Measurements from ENCODE around the gene FRA10AC1. TPM values are rescaled to one million over a fixed set of nuclear protein-coding genes. Genes with fewer than 3 reads are reported as not detected.

FRA10AC1 gene, protein sequence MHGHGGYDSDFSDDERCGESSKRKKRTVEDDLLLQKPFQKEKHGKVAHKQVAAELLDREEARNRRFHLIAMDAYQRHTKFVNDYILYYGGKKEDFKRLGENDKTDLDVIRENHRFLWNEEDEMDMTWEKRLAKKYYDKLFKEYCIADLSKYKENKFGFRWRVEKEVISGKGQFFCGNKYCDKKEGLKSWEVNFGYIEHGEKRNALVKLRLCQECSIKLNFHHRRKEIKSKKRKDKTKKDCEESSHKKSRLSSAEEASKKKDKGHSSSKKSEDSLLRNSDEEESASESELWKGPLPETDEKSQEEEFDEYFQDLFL
- 2.5 and 3.2 TPM in 2 replicates for total RNA-seq (2014; rRNA removed; shearing (Covaris generic))

DNA sequence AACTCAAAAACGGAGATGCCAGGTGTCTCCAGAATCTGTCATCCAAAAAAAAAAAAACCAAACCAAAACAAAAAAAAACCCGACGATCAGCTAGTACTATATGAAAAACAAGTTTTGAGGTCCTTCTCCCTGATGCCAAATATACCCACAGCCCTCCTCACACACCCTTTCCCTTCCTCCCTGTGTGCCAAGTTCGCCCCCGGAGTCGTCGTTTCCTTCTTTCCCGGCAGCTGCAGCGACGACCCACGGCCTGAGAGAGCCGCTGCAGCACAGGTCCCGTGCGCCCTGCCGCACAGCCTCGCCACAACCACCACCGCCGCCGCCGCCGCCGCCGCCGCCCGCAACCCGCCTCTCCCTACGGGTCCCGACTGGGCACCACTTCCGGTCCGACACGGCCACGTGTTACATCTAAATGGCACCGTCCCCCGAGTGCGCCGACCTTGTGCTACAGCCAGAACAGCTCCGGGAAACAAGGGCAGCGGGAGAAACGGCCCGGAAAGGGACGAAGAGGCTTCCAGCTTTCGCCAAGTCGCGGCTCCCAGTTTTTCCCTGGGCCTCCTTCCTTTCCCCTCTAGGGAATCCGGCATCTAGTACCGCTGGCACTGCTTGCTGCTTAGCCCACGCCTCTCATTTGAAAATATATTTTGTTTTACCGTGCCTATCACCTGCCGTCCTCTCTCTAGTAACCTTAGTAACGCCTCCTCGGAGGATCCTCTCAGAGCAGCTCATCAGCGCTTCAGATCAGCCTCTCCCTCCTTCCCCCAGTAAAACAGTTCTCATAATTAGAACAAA, at the start of gene FRA10AC1:
TSS of gene FRA10AC1 (minus strand) at position 383 of the 792 bp plus-strand sequence. CDS start 2,486 bp downstream, outside the sequence.
- DNase-seq (ENCODE audit: low read depth): peak; percentile 91

DNA sequence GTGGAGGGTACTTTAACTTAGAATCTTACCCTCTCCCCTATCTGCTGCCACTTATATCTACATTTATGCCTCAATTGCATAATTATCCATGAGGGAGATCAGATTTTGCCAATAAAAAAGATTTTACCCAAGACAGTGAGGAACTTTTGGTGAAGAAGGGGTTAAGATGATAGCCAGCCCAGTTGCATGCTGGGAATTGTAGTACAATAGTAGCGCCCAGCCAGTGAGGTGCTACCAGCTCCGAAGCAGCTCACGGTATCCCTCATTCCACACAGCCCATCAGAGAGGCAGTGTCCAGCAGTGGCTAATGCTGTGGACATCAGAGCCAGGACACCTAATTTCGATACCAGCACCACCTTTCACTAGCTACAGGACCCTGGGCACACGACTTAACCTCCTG, 49.4 kb upstream of the FRA10AC1 start:
- DNase-seq (ENCODE audit: low read depth): peak; percentile 22

DNA sequence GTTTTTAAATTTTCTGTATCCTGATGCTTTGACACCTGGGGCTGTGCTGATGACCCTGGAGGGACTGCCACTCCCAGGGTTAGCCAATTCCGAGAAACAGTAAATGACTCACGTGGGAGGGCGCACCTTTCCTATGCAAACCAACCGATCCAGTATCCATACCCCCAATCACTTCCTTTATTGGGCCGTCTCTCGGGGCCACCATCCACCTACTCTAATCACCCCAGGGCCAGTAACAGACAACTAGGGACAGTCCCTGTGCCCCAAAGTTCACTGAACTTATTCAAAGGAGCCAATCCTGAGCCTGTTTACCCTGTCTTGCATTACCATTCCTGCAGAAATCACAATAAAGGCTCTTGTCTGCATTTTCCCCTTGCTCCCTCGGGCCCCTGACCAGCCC, 48.7 kb upstream of the FRA10AC1 start:
- DNase-seq (ENCODE audit: low read depth): no peak

DNA sequence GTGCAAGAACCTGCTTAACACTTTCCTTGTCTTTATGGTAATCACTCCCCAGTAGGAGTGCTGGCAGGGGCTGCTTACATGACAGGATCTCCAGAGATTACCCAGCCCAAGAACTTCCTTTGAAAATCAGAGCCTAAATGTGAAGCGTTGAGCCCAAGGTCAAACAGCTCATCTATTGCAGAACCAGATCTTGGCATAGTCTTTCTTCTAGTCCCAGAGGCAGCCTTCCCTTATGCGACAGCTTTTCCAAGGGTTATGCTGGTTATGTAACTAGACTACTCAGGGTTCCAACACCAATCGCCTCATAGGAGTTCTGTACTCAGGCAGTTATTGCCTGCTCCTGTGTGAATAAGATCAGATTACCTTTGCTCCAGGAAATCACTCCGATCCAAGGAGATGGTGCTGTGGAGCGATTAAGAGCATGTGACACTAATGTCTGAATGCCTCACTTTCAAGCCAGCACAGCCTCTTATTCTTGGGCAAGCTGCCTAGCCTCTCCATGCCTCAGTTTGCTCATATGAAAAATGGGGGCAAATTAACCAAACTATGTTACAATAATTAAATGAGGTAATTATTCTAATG, 46.9 kb upstream of the FRA10AC1 start:
- peak; percentile 18 for DNase-seq (ENCODE audit: low read depth)

DNA sequence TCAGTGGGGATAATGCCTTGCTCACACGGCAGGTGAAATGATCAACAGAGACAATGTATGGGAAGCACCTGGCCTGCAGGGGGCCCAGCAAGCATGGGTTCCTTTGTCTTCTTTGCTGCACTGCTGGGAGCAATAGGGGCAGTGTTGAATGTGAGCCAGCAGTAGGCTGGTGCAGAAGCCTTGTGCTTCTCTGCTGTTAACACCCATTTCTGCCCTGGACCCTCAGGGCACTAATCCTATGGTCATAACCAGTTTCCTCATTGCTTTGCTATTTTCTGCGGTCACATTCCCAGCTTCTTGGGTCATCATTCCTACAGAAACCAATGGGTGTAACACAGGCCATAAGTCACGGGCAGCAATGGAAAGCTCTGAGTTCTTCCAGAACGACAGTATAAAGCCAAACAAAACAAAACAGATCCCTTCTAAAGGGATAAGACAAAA, 44.5 kb upstream of the FRA10AC1 start:
- peak; percentile 95 for DNase-seq (ENCODE audit: low read depth)

DNA sequence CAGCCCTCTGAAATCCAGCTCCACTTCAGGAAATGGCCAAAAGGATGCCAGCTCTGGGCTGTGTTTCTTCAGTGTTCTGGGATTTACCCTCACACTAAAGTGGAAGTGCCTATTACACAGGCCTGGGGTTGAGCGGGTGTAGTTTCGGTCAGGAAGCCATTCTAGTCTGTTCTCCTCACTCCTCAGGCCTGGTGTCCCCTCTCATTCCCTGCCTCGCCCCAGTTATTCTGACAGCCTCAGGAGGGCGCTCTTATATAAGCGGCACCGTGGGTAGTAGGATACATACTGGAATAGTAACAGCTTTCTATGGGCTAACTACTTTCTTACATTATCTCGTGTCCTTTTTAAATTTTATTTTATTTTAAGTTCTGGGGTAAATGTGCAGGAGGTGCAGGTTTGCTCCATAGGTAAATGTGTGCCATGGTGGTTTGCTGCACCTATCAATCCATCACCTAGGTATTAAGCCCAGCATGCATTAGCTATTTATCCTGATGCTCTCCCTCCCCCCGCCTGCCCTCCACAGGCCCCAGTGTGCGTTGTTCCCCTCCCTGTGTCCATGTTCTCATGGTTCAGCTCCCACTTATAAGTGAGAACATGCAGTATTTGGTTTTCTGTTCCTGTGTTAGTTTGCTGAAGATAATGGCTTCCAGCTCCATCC, 43.1 kb upstream of the FRA10AC1 start:
- peak; percentile 43 for DNase-seq (ENCODE audit: low read depth)

DNA sequence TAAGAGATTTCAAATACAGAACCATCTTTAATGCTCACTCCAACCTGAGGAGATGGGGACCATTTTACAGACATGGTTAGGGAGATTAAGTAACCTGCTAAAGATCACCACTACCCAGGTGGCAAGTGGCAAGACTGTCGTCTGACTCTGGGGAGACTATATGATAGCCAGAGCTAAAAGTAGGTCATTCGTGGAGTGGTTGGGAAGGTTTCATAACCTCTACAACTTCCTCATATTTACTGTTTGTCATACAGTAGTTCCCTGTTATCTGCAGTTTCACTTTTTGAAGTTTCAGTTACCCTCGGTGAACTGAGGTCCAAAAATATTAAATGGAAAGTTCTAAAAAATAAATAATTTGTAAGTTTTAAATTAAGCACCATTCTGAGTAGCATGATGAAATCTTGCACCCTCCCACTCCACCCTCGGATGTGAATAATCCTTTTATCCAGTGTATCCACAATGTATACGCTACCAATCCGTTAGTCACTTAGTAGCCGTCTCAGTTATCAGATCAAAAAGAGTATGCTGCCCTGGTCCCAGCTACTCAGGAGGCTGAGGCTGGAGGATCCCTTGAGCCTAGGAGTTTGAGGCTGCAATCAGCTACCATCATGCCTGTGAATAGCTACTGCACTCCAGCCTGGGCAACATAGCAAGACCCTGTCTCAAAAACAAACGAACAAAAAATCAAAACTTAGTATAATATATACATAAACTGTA, 40.4 kb upstream of the FRA10AC1 start:
- DNase-seq (ENCODE audit: low read depth): no peak

DNA sequence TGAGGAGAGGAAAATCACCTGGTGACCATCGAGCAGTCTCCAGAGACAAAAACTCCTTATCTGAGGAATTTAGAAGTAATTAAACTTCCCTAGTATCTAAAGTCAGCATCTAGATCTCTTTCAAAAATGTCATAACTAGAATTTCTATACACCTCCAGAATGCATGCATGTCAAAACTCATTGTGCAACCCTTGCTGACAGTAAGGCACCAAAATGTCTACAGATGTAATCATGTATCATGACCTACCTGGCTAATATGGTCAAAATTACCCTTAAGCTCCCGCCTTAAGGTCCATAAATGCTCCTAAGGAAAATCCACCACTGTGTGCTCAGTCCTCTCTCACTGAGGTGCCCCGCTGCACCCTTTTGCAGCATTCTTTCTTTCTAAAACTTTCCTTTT, 39.0 kb upstream of the FRA10AC1 start:
- DNase-seq (ENCODE audit: low read depth): no peak

DNA sequence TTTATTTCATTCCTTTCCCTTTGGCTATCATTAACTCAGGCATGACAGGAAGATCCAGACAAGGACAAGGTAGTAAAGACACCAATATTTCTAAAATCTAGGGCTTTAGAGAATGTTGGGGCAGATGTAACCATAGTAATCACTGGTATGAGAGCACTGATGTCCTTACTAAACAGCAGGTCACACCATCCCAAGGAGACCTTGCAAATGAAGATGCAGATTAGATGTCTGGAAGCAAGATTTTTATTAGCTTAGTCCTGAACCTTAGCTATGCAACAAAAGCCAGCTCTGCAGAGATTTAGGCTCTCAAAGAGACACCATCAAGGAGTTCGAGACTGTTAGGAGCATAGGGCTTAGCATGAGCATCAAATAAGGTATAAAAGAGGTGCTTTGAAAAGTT, 23.6 kb upstream of the FRA10AC1 start:
- DNase-seq (ENCODE audit: low read depth): no peak

DNA sequence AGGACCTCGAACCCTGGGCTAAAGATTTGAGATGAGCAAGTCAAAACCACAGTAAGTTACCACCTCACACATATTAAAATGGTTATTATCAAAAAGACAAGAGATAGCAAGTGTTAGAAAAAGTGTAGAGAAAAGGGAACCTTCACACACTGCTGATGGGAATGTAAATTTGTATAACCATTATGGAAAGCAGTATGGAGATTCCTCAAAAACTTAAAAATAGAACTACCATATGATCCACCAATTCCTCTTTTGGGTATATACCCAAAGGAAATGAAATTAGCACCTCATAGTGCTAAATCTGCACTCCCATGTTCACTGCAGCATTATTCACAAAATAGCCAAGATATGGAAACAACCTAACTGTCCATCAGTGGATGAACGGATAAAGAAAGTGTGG, 20.8 kb upstream of the FRA10AC1 start:
- no peak for DNase-seq (ENCODE audit: low read depth)

DNA sequence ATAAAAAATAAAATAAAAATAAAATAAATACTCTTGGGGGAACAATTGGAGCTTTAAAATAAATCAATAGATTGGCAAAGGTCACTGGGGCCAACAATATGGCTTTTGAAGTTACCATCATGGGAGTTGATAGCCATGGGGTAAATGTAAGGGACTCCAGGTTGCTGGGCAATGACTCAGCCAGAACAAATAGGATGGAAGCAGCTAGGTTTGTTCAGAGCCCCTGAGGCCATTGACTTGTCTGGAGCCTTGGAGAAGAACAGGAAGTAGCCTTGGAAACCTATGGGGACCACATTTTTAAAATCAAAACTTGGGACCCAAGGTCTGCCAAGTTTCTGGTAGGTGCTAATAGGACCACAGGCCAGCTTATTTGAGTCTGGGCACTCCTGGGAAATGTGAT, 20.2 kb upstream of the FRA10AC1 start:
- no peak for DNase-seq (ENCODE audit: low read depth)

DNA sequence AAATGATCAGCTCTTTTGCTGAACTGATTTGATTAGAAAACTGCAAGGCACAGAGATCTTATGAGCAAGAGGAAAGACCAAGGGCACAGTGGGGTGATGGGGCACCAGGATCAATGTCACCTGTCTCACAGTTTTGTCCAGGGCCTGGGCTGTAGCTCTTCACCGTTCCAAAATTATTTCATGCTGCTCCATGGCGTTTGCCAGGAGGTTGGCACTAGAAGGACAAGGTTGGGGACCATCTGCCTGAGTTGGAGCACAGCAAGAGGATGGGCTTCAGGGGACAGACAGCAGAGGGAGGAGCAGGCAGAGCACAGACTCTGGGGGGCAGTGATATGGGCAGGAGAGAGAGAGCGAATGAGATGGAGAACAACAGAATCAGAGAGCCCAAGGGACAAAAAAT, 17.5 kb upstream of the FRA10AC1 start:
- DNase-seq (ENCODE audit: low read depth): no peak

DNA sequence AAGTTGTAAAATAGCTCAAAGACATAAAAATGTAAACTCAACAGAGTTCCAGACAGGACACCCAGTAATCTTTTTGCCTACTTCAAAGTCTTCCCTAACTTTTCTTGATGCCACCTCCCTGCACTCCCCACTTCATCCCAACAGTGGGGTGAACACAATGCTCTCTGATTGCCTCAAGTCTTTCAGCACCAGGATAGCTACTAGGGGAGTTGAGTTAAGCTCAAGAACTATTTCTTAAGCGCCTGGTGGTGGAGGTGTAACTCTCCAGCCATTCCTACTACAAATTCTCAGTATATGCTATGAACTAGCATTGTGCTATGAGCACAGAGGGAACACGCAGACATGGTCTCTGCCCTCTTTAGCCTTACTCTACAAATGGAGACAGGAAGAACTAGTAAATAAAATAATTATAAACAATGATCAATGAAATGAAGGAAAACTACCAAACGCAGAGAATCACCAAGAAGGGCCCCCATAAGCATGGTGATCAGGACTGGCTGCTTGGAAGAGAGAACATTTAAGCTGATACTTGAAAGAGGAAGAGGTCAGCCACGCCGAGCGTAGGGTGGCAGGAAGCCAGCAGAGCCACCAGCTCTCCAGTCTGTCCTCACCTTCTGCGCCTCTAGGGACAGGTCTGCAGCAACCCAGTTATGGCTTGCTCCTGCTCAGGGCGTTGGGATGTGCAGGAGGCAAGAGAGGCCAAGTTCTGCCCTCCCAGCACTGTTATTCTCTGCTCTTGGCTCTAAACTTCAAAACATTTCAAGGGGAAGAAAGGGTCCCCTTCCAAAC, 16.7 kb upstream of the FRA10AC1 start:
- DNase-seq (ENCODE audit: low read depth): no peak

DNA sequence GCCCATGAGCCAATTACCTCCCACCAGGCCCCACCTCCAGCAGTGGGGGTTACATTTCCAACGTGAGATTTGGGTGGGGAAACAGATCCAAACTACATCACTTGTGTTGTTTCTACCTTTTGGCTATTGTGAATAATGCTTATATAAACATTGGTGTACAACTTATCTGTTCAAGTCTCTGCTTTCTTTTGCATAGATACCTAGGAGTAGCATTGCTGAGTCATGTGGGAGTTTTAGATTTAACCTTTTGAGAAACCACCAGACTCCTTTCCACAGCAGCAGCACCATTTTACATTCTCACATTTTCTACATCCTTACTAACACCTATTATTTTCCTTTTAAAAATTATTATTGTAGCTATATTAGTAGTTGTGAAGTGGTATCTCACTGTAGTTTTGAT, 14.4 kb upstream of the FRA10AC1 start:
- no peak for DNase-seq (ENCODE audit: low read depth)

DNA sequence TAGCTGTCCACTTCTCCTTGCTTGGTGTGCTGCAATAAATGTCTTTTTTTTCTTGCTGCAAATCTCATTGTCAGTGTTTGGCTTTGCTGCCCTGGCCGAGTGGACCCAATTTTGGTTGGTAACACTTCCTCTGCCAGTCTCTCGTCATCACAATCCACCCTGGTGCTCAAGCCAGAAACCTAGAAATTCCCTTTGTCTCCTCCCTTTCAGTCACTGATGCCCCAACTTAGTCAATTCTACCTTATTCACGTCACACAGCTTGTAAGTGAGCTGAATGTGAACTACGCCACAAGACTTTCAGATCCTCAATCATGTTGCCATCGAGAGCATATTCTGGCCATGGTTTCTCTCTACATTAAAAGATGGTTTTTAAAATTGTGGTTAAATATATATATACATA, 13.0 kb upstream of the FRA10AC1 start:
- no peak for DNase-seq (ENCODE audit: low read depth)

DNA sequence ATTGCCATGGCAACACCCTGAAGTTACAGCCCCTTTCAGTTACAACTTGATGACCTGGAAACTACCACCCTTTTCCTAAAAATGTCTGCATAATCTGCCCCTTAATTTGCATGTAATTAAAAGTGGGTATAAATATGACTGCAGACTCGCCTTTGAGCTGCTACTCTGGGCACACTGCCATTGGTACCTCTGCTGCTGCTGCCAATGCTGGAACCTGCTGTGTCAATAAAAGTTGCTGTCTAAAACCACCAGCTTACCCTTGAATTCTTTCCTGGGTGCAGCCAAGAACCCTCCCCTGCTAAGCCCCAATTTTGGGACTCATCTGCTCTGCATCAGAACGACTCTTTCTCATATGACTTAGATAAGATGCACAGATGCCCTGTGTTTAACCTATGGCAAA, 10.2 kb upstream of the FRA10AC1 start:
- no peak for DNase-seq (ENCODE audit: low read depth)

DNA sequence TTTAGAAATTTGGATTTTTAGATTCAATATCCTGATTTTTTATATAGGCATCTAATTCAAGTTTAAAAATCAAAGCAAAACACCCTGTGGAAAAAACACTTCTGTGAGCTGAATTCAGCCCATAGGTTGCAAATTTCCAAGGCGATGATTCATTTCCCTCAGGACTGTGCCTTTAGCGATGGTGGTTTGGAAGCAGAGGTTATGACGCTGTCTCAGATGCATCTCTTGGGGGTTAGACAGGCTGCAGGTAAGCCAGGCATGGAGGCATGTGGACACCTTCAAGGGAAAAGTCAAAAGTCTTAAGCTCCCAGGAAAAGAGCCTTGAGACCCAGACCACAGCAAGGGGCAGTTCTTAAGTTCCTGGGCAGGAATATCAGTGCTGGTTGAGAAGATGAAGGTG, 9.5 kb upstream of the FRA10AC1 start:
- peak; percentile 47 for DNase-seq (ENCODE audit: low read depth)

DNA sequence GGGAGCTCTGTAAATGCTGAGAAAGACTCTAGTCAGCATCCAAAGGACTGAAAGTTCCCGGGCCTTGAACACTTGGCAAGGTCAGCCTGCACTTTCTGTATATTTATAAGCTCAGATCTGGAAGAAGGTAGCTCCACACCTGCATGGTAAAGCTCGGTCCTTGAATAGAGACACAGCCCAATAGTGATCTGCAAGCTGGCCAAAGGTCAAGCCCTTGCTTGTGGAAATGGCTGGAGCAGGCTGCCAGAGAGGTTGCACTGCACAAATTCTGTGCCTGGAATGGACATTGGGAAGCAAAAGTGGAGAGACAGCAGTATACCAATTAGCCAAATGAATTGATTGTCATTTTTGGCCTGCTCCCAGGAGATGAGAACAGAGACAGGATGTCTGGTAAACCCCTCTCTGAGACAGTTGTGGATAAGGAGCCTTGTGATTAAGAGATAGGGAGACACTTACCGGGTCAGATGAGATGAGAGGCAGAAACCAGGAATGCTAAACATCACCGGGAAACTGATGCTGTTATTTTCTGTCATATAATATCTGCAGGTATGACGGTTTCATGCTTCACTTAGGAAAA, 8.0 kb upstream of the FRA10AC1 start:
- DNase-seq (ENCODE audit: low read depth): no peak

DNA sequence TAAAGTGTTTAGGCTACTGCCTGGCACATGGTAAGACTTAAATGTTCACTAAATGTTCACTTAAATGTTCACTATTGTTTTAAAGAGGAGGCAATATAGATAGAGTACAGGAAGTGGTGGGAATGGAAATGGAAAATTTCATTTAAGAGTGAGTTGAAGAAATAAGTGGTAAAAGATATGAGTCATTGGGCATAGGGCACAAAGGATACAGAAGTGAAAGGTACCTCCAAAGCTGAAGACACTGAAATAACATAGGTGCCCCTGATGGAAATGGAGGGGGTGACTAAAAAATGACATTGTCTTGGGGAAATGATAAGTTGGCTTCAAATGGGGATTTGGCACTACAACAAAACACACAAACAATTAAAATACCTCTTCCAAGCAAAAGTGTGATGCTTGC, 5.2 kb upstream of the FRA10AC1 start:
- DNase-seq (ENCODE audit: low read depth): no peak

DNA sequence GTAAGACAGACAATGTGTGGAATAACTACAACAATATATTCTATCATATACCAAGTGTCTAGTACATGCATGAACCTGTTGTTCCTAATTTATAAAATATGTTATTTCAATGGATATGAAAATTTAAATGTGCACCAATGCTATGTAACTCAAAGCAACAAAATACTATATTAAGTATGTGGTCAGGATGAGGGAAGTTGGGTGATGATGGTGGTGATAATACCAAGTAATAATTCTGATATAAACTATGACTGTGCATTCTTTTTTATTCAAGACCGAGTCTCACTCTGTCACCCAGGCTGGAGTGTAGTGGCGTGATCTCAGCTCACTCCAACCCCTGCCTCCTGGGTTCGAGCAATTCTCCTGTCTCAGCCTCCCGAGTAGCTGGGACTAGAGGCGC, 2.1 kb upstream of the FRA10AC1 start:
- no peak for DNase-seq (ENCODE audit: low read depth)
